HG02938 (cell line): ENCODE measurements around the gene HHIPL1.

ENCODE experiments used
- ATAC-seq: cut with Tn5 transposase; IDR thresholded peaks from one replicate; pipeline ENCODE4 v1.9.1; 2021; ENCODE audit warnings: mild to moderate bottlenecking, moderate library complexity; ENCODE audit not compliant: unreplicated experiment

Gene HHIPL1

DNA sequence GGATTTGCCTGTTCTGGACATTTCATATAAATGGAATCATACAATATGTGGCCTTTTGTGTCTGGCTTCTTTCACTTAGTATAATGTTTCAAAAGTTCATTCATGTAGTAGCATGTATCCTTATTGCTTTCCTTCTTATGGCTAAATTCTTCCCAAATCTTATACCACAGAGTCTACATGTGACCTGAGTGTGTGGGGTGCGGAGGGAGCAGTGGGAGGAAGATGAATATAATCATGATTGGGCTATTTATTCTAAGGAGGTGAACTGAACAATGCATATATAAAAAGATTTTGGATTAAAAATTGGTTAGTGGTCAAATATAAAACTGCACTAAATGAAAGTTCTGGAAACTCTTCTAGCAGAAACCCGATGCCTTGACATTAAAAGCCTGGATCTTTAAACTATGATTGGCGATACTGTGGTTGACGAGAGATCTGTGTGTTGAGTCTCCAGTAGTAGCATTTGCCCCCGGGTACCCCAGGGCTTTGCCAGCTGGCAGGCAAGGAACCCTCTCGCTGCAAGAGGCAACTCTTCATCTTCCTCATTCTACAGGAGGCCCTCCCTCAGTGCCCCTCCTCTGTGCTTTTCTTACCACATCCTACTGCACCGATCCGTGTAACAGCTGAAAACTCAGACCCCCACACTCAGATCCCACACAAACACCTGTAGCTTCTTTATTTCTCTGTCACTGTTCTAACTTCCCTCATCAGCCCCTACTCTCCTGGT lies 41.8 kb downstream of the HHIPL1 start:
- no peak for ATAC-seq

DNA sequence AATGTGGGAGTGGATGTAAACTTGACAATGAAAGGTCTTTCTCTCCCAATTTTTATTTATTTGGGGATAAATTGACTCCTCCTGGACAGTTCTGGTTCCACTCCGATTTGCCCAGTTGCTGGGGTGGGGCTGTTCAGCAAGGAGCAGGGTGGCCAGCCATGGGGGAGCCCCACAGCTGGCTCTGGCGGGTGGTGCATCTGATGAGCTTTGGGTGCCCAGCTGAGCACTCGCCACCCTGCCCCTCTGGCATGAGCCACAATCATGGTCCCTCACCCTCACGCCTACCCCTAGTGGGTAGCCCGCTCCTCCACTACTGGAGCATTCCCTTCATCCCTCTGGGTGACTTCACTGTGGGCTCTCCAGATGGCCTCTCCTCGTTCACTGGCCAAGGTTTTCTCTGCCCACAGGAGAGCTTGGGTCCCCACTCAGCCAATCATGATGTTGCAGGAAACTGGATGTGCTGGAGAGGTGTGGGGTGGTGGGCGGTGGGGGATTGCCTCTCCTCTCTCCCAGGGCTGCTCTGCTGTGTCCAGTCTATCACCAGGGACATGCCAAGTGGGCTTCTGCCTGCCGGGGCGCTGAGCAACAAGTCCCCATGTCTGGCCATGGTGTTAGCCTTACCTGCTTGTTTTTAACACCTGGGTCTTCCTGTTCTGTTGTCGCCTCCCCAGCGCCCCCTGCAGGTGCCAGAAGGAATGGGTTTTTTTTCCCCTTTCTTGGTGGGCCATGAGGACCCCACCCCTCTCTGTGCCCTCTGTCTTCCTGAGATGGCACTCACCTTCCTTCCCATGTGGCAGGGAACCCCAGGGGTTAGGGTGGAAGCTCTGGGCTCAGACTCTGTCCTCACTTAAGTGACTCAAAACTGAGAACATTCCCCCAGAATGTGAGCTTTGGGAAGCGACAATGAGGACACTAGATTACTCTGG lies 42.6 kb downstream of the HHIPL1 start:
- ATAC-seq = no peak

DNA sequence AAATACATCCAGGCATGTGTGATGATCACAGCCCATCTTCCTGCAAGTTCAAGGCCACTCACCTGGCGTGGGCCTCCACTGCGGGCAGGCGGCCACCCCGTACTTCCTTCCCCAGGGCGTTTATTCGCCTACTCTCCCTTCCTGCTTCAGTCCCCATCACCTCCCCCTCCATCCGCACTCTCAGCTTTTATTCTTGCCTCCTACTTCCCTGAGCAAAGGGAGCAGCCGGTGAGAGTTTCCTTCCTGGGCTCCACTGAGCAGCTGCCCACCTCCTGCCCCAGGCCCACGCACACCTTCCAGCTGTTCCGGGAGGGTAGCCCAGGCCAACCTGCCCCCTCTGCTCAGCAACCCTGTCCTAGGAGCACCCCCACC lies 43.3 kb downstream of the HHIPL1 start:
- no peak for ATAC-seq

DNA sequence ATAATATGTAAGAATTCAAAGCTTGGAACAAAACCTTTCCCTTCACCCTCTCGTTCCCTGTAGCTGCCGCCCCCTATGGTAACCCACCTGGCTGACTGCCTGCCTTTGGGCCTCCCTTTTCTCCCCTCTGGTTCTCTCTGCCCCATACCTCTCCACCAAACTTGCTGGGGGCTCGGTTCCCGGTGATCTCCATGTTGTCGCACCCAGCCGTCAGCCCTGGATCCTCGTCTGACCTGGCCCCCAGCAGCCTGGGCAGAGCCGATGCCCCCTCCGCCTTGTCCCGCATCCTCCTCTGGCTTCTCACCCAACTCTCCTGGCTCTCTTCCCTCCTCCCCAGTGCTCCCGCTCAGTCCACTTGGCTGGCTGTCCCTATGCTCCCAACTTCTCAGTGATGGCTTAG lies 43.7 kb downstream of the HHIPL1 start:
- no peak for ATAC-seq

DNA sequence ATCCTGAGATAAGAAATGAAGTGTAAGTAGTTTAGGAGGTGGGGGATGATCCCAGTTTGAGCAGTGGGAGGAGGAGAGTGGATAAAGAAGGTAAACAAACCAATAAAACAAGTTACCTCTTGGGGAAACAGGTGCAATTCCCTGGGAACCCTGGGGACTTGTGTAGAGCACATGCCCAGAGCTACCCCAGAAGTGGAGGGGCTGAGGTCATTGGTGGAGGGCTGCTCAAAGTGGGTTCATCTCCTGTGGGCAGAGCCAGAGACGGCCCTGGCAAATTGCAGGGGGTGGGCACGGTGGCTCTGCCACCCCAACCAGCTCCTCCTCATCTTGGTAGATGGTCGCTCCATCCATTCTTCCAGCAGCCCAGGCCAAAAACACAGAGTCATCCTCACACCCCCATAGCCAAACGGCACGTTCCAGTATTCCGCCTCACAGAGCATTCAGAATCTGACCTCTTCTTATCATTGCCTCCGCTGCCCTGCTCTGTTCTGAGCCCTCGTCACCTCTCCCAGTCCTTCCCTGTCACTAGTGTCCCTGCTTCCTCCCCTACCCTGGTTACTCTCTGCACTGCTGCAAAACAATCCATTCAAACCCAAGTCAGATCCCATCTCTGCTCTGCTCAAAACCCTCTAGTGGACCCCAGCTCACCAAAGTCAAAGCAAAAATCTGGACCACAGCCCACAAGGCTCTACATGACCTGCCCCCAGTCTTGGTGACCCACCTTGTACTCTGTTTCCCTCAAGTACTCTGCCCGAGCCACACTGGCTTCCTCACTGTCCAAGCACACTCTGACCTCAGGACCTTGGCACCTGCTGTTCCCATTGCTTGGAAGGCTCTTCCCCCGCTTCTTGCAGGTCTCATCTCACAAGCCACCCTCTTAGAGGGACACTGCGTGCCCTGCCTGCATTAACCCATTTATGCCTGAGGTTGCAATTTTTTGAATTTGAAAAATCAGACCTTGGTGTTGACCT lies 44.6 kb downstream of the HHIPL1 start:
- no peak for ATAC-seq

- no peak for ATAC-seq
These were observed 45.7 kb downstream of the HHIPL1 start for GRCh38 chr14:99690636-99691035.

DNA sequence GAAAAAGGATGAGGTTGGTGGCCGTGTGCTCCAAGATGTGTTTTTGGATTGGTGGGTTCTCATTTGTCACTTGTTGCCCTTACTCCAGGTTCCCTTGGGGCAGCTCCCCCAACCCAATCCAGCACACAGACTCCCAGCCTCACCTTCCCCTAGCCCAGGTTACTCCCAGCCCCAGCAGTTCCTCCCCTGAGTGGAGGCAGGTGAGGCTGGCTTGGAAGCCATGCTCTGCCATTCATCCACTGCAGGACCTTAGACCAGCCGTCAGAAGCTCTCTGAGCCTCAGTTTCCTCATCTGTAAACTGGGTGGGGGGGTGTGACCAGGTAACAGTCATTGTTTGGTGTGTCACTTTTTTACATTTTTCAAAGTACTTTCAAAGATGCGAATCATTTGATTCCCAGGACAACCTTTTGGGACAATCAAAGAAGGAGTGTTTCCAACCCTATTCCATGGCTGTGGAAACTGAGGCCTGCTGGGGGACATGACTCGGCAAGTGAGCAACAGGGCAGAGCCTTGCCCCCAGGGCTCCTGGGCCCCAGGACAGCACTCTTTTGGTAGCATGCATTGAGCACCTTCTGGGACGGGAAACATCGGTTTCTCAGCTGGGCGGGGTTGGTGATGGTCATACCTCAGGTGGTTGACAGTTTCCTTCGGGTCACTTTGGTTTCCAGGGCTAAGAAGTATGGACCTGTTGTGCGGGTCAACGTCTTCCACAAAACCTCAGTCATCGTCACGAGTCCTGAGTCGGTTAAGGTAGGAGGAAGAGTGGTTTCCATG lies 46.4 kb downstream of the HHIPL1 start:
- ATAC-seq = no peak

DNA sequence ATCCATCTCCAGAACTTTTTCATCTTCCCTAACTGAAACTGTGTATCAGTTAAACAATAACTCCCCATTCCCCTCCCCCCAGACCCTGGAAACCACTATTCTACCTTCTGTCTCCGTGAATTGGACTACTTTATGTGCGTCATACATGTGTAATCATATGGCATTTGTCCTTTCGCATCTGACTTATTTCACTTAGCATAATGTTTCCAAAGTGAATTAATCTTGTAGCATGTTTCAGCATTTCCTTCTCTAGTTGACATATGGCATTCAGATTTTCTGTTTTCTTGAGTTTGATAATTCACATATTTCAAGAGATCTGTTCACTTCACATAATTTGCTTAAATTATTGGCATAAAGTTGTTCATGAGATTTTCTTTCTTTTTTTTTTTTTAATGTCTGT lies 49.0 kb downstream of the HHIPL1 start:
- no peak for ATAC-seq

- ATAC-seq = no peak
These were observed 52.0 kb downstream of the HHIPL1 start for GRCh38 chr14:99696929-99697328.

GRCh38 chr14:99698236-99698635 lies 53.3 kb downstream of the HHIPL1 start:
- ATAC-seq = no peak

DNA sequence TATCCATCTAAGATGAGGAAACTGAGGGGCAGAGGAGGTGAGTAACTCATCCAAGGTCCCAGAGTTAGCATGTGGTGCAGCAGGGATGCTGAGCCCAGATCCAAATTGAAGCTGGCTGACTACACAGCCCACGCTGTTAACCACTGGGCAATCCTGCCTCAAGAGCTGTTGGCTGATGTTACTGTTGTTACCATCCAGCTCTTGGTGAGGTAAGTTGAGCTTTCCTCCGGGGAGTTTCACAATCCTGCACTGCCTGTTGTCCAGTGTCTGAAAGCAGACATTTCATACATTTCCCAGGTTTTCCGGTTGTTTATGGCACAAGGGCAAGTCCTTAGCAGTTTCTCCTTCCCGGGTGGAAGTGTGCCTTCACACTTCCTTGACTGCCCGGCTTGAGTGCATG lies 53.7 kb downstream of the HHIPL1 start:
- ATAC-seq = no peak

DNA sequence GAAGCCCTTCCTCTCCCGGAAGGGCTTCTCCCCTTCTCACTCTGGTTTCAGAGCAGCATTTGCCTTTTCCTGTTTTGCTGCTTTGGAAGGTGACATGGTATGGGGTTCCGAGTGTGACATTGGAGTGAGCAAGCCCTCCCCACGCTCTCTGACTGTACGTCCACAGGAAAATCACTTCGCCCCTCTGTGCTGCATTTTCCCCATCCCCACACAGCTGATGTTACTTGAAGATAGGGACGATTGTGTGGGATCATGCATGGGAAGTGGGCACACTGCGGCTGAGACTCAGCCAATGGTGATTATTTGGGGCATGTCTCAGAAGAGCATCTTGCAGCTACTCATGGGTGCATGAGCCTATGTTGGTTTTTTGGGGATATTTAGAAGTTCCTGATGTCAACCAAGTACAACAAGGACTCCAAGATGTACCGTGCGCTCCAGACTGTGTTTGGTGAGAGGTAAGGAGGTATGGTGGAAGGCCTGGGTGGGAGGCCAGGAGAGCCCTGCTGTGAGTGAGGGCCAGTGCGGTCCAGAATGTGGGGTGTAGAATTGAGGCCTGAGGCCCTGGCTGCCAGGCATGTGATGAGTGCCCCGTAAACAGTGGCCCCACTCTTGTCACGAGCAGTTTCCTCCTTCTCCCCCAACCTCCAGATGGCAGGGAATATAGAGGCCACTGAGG lies 54.3 kb downstream of the HHIPL1 start:
- ATAC-seq = no peak

DNA sequence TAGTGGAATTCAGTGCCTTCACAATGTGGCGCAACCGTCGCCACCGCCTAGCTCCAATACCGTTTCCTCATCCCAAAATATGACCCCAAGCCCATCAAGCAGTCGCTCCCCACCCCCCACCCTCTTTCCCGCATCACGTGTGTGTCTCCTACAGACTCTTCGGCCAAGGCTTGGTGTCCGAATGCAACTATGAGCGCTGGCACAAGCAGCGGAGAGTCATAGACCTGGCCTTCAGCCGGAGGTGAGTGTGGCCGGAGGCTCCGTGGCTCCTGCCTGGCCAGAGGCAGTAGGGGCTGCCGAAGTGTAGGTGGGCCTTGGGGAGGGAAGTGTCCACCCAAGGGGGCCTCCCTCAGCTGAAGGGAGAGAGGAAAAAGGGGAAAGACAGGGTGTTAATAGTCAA lies 54.9 kb downstream of the HHIPL1 start:
- no peak for ATAC-seq

DNA sequence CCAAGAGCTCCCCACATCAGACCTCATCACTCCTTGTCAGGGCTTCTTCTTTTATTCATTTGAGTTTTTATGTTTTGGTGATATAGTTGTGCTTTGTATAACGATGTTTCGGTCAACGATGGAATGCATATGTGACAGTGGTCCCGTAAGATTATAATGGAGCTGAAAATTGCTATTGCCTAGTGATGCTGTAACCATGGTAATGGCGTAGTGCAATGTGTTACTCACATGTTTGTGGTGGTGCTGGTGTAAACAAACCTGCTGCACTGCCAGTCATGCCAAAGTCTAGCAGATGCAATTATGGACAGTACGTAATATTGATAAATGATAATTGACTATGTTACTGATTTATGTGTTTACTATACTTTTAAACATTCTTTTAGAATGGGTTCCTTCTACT lies 55.5 kb downstream of the HHIPL1 start:
- ATAC-seq = no peak

- ATAC-seq = no peak
These were observed 56.3 kb downstream of the HHIPL1 start for GRCh38 chr14:99701260-99701659.

DNA sequence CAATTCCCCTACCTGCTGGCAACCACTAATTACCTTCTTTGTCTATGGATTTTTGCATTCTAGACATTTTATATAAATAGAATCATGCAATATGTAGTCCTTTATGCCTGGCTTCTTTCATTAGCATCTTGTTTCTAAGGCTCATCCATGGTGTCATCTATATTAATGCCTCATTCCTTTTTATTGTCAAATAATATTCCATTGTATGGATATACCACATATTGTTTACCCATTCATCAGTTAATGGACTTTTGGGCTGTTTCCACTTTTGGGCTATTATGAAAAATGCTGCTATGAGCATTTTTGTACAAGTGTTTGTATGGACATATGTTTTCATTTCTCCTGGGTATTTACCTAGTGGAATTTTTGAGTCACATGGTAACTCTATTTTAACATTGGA lies 57.2 kb downstream of the HHIPL1 start:
- no peak for ATAC-seq

DNA sequence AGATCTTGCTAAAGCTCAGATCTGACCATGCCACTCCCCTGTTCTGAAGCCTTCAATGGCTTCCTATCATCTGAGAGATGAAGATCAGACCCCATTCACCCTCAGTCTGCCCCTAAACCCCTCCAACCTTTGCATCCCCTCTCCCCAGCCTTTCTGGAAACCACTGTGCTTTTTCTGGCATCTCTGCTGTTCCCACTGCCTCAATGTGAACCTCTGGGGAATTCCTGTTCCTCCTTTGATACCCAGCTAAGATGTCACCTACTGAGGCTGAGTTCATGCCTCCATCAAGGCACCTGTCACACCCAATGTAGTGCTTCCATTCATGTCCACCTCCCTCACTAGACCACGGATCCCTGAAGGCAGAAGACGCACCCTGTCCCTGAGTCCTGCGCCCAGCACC lies 58.5 kb downstream of the HHIPL1 start:
- ATAC-seq = no peak

DNA sequence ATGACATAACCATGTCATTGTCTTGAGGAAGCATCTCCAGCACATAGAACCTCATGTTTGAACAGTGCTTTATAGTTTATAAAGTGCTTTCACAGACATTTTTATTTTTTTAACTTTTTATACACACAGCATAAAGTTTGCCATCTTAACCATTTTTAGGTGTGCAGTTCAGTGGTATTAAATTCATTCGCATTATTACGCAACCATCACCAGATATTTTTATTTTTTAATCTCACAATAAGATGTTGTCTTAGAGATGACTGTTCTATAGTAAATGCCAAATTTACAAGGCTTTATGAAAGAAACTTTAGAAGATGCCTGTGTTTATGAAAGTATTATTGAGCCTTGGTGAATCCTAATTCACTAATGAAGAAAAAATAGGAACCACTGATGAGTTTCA lies 59.1 kb downstream of the HHIPL1 start:
- no peak for ATAC-seq

GRCh38 chr14:99706107-99706900 lies 61.4 kb downstream of the HHIPL1 start:
- no peak for ATAC-seq
